Hepatocyte (in vitro differentiated cells): Measurements from ENCODE around the gene CC2D2A. TPM values are rescaled to one million over a fixed set of nuclear protein-coding genes. Genes with fewer than 3 reads are reported as not detected.

ENCODE experiments used
- DNase-seq: peaks from one replicate; pipeline ENCODE4 v3.0.0-alpha.2; 2016; ENCODE audit warnings: low spot score
- H2AFZ ChIP-seq: fragments of 200-600 bp; sonication (generic); 2 replicates; pipeline ENCODE4 v1.6.0; 2016; ENCODE audit warnings: antibody characterized with exemption, mild to moderate bottlenecking
- H3K27ac ChIP-seq: fragments of 200-600 bp; sonication (generic); 2 replicates; pipeline ENCODE4 v1.5.1; 2016; ENCODE audit warnings: mild to moderate bottlenecking
- H3K27me3 ChIP-seq: fragments of 200-600 bp; sonication (generic); 2 replicates; pipeline ENCODE4 v1.6.1; 2016
- H3K36me3 ChIP-seq: fragments of 200-600 bp; sonication (generic); replicated peaks from 2 replicates; pipeline ENCODE4 v1.5.1; 2016; ENCODE audit warnings: low read depth; ENCODE audit not compliant: insufficient read depth
- H3K4me1 ChIP-seq: fragments of 200-600 bp; sonication (generic); 2 replicates; pipeline ENCODE4 v1.5.1; 2016; ENCODE audit warnings: mild to moderate bottlenecking, moderate library complexity; ENCODE audit not compliant: insufficient read depth
- H3K4me2 ChIP-seq: fragments of 200-600 bp; sonication (generic); 2 replicates; pipeline ENCODE4 v1.6.0; 2016
- H3K4me3 ChIP-seq: fragments of 200-600 bp; sonication (generic); 2 replicates; pipeline ENCODE4 v1.5.1; 2016; ENCODE audit warnings: mild to moderate bottlenecking
- H3K79me2 ChIP-seq: fragments of 200-600 bp; sonication (generic); 2 replicates; pipeline ENCODE4 v1.6.0; 2017; ENCODE audit warnings: mild to moderate bottlenecking
- H3K9me2 ChIP-seq: fragments of 200-600 bp; sonication (generic); replicated peaks from 2 replicates; pipeline ENCODE4 v1.6.0; 2017; ENCODE audit warnings: mild to moderate bottlenecking; ENCODE audit not compliant: insufficient read depth
- H3K9me3 ChIP-seq: fragments of 200-600 bp; sonication (generic); 2 replicates; pipeline ENCODE4 v1.5.1; 2016; ENCODE audit warnings: low read depth, mild to moderate bottlenecking
- H4K20me1 ChIP-seq: fragments of 200-600 bp; sonication (generic); 2 replicates; pipeline ENCODE4 v1.6.0; 2016; ENCODE audit warnings: mild to moderate bottlenecking; ENCODE audit not compliant: insufficient read depth, poor library complexity, severe bottlenecking
- EZH2 ChIP-seq: fragments of 200-600 bp; sonication (generic); IDR thresholded peaks from 2 replicates; pipeline ENCODE4 v1.6.1; 2016; ENCODE audit warnings: antibody characterized with exemption, mild to moderate bottlenecking, borderline replicate concordance
- EZH2phosphoT487 ChIP-seq: fragments of 200-600 bp; sonication (generic); IDR thresholded peaks from one replicate; pipeline ENCODE4 v1.6.1; 2018; ENCODE audit warnings: antibody characterized with exemption, mild to moderate bottlenecking, low read depth, moderate library complexity; ENCODE audit not compliant: unreplicated experiment, severe bottlenecking
- WGBS: methylation state at CpG from one replicate; pipeline ENCODE4 v1.1.6; 2016; ENCODE audit warnings: low lambda C conversion rate; ENCODE audit errors: missing lambda C conversion rate; 5-methylcytosine and 5-hydroxymethylcytosine counted together
- polyA plus RNA-seq: library from polyadenylated mRNA; unstranded; fragments of >200 nt; fragmentation: Nextera tagmentation; extraction: Ambion mirVana; gene quantifications from 2 replicates; pipeline ENCODE4 v1.2.1, GENCODE V29; 2016
- total RNA-seq: library from RNA; depleted of rRNA; stranded (reverse); fragments of >200 nt; gene quantifications from 2 replicates; pipeline ENCODE4 v1.2.3, GENCODE V29; 2014
- TF ChIP-seq, protein P1 (sequence below): fragments of 200-600 bp; sonication (generic); IDR thresholded peaks from 2 replicates; pipeline ENCODE4 v1.5.1; 2016; ENCODE audit warnings: antibody characterized with exemption, mild to moderate bottlenecking; ENCODE audit not compliant: poor library complexity

CC2D2A gene
- total and polyA plus RNA-seq, 2 experiments from 2014 or later: 6.8 to 33.6 TPM

DNA sequence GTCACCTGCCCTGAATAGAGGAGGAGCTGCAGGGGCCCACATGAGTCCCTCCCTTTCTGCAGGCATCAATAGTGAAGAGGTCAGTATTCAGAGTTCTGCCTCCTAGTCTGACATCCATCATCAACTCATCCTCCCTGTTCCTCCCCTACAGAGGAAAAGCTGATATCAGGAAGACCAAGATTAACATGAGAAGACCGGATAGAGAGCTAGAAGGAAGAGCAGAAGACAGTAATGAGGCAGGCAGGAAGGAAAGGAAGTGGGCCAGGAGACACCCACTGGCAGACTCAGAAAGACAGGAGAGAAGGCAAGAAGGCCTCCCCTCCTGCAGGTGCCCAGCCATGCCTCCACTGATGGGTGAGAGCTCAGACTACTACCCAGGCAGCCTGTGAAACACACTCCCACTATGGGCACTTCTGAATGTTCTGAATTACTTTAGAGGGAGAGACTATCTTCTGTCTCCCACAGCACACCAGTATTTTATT, 74.6 kb downstream of the CC2D2A start:
- Histone ChIP-seq H3K4me1 (no peaks in the 10 kb centered on the region), H3K4me2 (no peak overlapping the region), H3K79me2 (no peaks in the 10 kb centered on the region), H2AFZ (no peak overlapping the region), H3K27ac (no peak overlapping the region), H3K9me2 (no peaks in the 10 kb centered on the region), H3K9me3 (no peaks in the 10 kb centered on the region), H3K36me3 (no peaks in the 10 kb centered on the region), H3K4me3 (no peak overlapping the region), H4K20me1 (no peaks in the 10 kb centered on the region), H3K27me3 (no peaks in the 10 kb centered on the region)
- no peak for DNase-seq
- TF ChIP-seq EZH2: no peak
- no peak for TF ChIP-seq EZH2phosphoT487
- TF ChIP-seq, protein P1, sequence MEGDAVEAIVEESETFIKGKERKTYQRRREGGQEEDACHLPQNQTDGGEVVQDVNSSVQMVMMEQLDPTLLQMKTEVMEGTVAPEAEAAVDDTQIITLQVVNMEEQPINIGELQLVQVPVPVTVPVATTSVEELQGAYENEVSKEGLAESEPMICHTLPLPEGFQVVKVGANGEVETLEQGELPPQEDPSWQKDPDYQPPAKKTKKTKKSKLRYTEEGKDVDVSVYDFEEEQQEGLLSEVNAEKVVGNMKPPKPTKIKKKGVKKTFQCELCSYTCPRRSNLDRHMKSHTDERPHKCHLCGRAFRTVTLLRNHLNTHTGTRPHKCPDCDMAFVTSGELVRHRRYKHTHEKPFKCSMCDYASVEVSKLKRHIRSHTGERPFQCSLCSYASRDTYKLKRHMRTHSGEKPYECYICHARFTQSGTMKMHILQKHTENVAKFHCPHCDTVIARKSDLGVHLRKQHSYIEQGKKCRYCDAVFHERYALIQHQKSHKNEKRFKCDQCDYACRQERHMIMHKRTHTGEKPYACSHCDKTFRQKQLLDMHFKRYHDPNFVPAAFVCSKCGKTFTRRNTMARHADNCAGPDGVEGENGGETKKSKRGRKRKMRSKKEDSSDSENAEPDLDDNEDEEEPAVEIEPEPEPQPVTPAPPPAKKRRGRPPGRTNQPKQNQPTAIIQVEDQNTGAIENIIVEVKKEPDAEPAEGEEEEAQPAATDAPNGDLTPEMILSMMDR: no peak
- WGBS: 92% methylated on average over 1 of the region's 1 CpG

DNA sequence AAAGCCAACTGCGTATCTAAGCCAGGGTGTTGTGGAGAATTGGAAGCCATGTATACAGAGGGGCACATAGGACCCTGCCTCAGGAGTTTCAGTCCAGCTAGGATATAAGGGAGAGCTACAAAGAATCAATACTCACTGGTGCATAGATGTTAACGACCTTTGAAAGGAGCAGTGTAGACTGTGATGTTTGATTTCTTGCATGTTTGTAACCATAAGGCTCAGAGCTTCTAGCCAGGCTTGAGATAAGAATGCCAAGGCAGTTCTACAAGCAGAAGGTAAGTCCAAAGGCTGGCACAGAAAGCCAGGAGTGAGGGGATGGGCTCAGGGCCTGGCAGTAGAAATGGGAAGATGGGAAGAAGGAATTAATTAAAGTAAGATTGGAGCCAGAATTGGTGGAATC, 75.7 kb downstream of the CC2D2A start:
- TF ChIP-seq EZH2phosphoT487 (no peak), EZH2 (no peak)
- no peaks in the 10 kb centered on the region for H4K20me1 ChIP-seq

DNA sequence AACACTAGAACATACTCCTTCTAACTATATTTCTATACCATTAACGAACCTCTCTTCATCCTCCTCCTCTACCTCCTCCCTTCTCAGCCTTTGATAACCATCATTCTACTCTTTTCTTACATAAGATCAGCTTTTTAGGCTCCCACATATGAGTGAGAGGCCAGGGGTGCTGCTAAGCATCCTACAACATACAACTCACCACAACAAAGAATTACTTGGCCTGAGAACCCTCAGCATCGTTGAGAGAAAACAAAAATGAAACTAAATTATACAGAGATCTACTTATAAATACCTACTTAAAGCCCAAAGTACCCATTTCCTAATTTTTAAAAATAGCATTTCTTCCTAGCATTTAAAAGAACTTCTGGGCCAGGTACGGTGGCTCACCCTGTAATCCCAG, 77.7 kb downstream of the CC2D2A start:
- Histone ChIP-seq H3K27ac (no peak overlapping the region), H3K36me3 (no peaks in the 10 kb centered on the region), H3K27me3 (no peaks in the 10 kb centered on the region), H3K79me2 (no peaks in the 10 kb centered on the region), H3K9me2 (no peaks in the 10 kb centered on the region), H3K4me2 (no peak overlapping the region), H3K4me1 (peaks cover 2% of the 10 kb centered on the region), H3K9me3 (no peaks in the 10 kb centered on the region), H3K4me3 (no peak overlapping the region), H4K20me1 (no peaks in the 10 kb centered on the region), H2AFZ (no peak overlapping the region)
- TF ChIP-seq, protein P1: no peak
- no peak for TF ChIP-seq EZH2
- no peak for TF ChIP-seq EZH2phosphoT487
- 91% methylated on average over 3 of the region's 3 CpGs for WGBS
- no peak for DNase-seq

More for the DNA sequence above, 75.7 kb downstream of the CC2D2A start:
- DNase-seq: no peak
- no peaks in the 10 kb centered on the region for H3K27me3 ChIP-seq
- H2AFZ ChIP-seq: no peak overlapping the region
- no peaks in the 10 kb centered on the region for H3K9me2 ChIP-seq
- no peaks in the 10 kb centered on the region for H3K79me2 ChIP-seq
- no peaks in the 10 kb centered on the region for H3K4me1 ChIP-seq
- H3K4me3 ChIP-seq: no peak overlapping the region
- no peaks in the 10 kb centered on the region for H3K9me3 ChIP-seq
- no peak overlapping the region for H3K27ac ChIP-seq
- no peaks in the 10 kb centered on the region for H3K36me3 ChIP-seq
- WGBS: 85% methylated on average over 2 of the region's 2 CpGs
- no peak overlapping the region for H3K4me2 ChIP-seq

DNA sequence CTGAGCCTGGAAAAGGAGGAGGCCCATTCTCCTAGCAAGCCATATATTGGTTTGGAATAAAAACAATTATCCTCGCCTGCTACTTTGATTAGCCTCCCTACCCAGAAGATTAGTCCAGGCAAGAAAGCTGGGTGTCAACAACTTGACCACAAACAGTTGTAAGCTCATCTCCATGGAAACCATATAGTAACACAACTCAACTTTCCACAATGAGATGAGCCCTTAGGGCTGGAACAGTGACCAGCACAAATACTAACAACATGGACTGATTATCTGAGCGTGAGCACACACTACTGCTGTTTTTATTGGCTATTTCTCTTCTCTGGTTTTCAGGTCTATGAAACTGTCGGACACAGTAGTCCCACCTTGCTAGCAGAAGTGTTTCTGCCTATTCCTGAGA, 80.8 kb downstream of the CC2D2A start:
- TF ChIP-seq, protein P1: no peak
- no peak for TF ChIP-seq EZH2
- TF ChIP-seq EZH2phosphoT487: no peak
- WGBS: 94% methylated on average over 3 of the region's 3 CpGs

More for the DNA sequence above, 80.8 kb downstream of the CC2D2A start:
- no peaks in the 10 kb centered on the region for H3K9me2 ChIP-seq
- peaks cover 3% of the 10 kb centered on the region for H3K4me1 ChIP-seq
- DNase-seq: no peak
- no peaks in the 10 kb centered on the region for H3K36me3 ChIP-seq
- no peak overlapping the region for H3K4me3 ChIP-seq
- no peaks in the 10 kb centered on the region for H3K9me3 ChIP-seq
- no peak overlapping the region for H3K27ac ChIP-seq
- H4K20me1 ChIP-seq: no peaks in the 10 kb centered on the region
- H3K79me2 ChIP-seq: no peaks in the 10 kb centered on the region
- no peaks in the 10 kb centered on the region for H3K27me3 ChIP-seq
- no peak overlapping the region for H3K4me2 ChIP-seq
- no peak overlapping the region for H2AFZ ChIP-seq
